GM11168 (cell line): ENCODE data around the gene RELCH.

Source experiments
- in situ Hi-C: fragments of 300-500 bp; cut with MboI; formaldehyde crosslinking; loops from one replicate; pipeline ENCODE4 v1.12.0; 2022; ENCODE audit warnings: low sequenced_read_pairs; ENCODE audit not compliant: unreplicated experiment

The RELCH gene

GRCh38 chr18:62245699-62246098 is 58.6 kb downstream of the RELCH start:
- in situ Hi-C loops = loop anchor here (5.0 kb wide), 1 partner anchor 53 kb away; no protein-coding TSS in a partner anchor

- in situ Hi-C loops = loop anchor here (5.0 kb wide), 1 partner anchor 56 kb away; no protein-coding TSS in a partner anchor
These were observed 61.3 kb downstream of the RELCH start for GRCh38 chr18:62248313-62248712.

- in situ Hi-C loops = loop anchor here (5.0 kb wide), 1 partner anchor 57 kb away; no protein-coding TSS in a partner anchor
These were observed 62.5 kb downstream of the RELCH start for GRCh38 chr18:62249478-62250097.

- in situ Hi-C loops = no loop called here
These were observed 63.4 kb downstream of the RELCH start for GRCh38 chr18:62250475-62250874.

- in situ Hi-C loops = no loop called here
These were observed 71.0 kb downstream of the RELCH start for GRCh38 chr18:62258093-62258492.

- in situ Hi-C loops = no loop called here
These were observed 71.6 kb downstream of the RELCH start for GRCh38 chr18:62258616-62259015.

- in situ Hi-C loops = no loop called here
These were observed 75.0 kb downstream of the RELCH start for GRCh38 chr18:62262061-62262460.

GRCh38 chr18:62264984-62265383 is 77.9 kb downstream of the RELCH start:
- in situ Hi-C loops = no loop called here

- in situ Hi-C loops = no loop called here
These were observed 90.0 kb downstream of the RELCH start for GRCh38 chr18:62277045-62277444.

- in situ Hi-C loops = no loop called here
These were observed 92.5 kb downstream of the RELCH start for GRCh38 chr18:62279561-62279960.

- in situ Hi-C loops = no loop called here
These were observed 93.0 kb downstream of the RELCH start for GRCh38 chr18:62280058-62280457.

GRCh38 chr18:62280786-62281185 is 93.7 kb downstream of the RELCH start:
- in situ Hi-C loops = no loop called here

GRCh38 chr18:62281684-62282083 is 94.6 kb downstream of the RELCH start:
- in situ Hi-C loops = no loop called here

GRCh38 chr18:62282188-62282629 is 95.2 kb downstream of the RELCH start:
- in situ Hi-C loops = no loop called here

GRCh38 chr18:62284637-62285036 is 97.6 kb downstream of the RELCH start:
- in situ Hi-C loops = no loop called here

GRCh38 chr18:62285281-62285680 is 98.2 kb downstream of the RELCH start:
- in situ Hi-C loops = no loop called here

- in situ Hi-C loops = no loop called here
These were observed 101.0 kb downstream of the RELCH start for GRCh38 chr18:62287781-62288664.

- in situ Hi-C loops = no loop called here
These were observed 101.6 kb downstream of the RELCH start for GRCh38 chr18:62288665-62289008.

- in situ Hi-C loops = no loop called here
These were observed 102.0 kb downstream of the RELCH start for GRCh38 chr18:62289047-62289446.

- in situ Hi-C loops = no loop called here
These were observed 107.0 kb downstream of the RELCH start for GRCh38 chr18:62294073-62294472.

- in situ Hi-C loops = no loop called here
These were observed 113.4 kb downstream of the RELCH start for GRCh38 chr18:62300359-62300963.
